ENCODE results near the gene DQX1.

Gene DQX1

DNA sequence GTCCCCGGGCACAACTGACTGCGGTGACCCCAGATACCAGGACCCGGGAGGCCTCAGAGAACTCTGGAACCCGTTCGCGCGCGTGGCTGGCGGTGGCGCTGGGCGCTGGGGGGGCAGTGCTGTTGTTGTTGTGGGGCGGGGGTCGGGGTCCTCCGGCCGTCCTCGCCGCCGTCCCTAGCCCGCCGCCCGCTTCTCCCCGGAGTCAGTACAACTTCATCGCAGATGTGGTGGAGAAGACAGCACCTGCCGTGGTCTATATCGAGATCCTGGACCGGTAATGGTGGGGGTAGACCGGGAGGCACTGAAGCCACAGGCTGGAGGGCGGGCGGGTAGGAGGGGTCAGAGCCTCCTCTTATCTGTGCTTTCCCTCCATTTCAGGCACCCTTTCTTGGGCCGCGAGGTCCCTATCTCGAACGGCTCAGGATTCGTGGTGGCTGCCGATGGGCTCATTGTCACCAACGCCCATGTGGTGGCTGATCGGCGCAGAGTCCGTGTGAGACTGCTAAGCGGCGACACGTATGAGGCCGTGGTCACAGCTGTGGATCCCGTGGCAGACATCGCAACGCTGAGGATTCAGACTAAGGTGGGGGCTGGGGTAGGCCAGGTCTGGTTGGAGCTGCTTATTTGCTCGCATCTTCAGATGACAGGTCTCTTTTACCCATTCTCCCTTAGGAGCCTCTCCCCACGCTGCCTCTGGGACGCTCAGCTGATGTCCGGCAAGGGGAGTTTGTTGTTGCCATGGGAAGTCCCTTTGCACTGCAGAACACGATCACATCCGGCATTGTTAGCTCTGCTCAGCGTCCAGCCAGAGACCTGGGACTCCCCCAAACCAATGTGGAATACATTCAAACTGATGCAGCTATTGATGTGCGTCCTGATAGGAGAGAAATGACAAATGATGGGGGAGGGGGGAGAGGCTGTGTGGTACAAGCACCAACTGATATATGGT lies 4.5 kb upstream of the DQX1 start:
- FAIRE-seq: no peak

DNA sequence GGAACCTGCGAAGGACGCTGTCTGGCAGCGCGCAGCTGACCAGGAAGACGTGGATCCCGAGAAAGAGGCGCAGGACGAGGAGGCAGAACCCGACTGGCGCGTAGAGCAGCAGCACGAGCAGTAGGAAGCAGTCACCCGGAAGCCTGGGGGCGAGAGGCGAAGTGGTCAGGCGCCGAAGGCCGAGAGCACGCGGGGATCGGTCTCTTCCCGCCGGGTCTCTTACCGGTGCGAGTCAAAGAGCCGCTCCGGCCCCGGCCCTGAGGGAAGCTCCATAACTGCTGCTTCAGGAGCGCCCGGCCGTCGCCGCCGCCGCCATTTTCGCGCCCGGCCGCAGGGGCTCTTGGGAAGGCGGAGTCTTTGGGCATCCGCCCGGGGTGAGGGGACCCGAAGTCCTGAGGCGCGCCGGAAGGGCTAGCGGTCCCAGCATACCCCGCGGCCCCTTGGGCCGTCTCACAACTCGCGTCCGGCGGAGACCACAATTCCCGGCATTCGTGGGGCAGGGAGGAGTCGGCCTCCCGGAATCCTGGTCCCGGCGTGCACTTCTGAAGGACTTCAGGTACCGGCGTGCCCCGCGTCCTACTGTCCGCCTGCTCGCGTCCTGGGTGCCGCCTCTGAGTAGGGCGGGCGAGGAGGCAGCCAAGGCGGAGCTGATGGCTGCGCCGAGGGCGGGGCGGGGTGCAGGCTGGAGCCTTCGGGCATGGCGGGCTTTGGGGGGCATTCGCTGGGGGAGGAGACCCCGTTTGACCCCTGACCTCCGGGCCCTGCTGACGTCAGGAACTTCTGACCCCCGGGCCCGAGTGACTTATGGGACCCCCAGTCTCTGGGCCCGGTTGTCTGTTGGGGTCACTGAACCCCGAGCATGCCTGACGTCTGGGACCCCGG lies 3.6 kb upstream of the DQX1 start, which contains the start of the genes AUP1 and HTRA2:
Gene AUP1, minus strand, starts transcription at position 350 of the 882 bp plus-strand sequence. Its CDS starts 77 bp downstream, at position 273.
Gene HTRA2, plus strand, starts transcription at position 577 of the 882 bp plus-strand sequence. Its CDS starts 74 bp downstream, at position 651.
- FAIRE-seq: no peak

DNA sequence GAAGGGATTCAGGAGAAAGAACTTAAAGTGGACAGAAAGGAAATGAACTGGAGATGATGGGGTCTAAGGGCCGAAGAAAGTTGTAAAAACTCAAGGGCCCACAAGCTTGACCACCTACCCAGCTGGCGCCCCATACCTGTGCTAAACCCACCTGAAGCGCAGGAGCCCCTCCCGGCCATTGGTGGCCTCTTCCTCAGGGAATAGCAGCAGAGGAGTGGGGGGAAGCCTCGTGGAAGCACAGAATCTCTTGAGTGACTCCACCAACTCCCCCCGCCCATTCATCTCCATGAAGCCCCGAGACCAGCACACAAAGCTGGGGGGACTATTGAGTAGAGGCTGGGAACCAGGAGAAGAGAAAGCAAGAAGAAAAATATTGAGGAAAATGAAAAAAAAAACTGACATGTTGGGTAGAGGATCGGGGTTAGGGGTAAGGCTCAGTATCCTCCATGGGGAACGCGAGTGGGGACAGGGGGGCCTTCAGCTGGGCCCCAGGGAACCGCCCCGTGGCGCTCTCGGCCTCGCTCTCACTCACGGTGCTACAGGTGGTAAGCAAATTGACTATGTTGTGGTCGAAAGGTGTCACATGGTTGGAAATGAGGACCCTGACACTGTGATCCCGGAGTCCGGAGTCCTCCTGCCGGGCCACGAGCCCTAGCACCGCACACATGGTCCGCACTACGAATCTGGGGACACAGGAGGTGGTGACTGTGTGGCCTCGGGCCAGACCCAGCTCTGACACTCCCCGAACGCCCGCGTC lies 2.7 kb upstream of the DQX1 start:
- no peak for FAIRE-seq

DNA sequence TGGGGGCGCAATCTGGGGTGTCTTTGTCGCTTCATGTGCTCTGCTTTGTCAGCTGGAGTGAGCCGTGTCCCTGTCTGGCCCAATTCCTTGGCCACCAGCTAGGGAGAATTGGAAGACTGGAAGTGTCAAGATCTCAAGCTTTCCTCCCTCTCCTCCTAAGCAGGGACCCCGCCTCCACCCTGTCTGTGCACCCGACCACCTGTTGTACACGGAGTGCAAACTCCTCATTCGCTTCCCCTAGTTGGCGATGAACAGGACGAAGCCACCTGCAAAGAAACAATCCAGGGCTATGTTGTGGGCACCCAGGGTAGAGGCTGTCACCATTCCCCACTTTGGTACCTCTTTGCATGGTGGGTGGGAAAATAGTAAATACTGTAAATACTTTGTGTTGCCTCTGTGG lies 1.7 kb upstream of the DQX1 start:
- FAIRE-seq: no peak

DNA sequence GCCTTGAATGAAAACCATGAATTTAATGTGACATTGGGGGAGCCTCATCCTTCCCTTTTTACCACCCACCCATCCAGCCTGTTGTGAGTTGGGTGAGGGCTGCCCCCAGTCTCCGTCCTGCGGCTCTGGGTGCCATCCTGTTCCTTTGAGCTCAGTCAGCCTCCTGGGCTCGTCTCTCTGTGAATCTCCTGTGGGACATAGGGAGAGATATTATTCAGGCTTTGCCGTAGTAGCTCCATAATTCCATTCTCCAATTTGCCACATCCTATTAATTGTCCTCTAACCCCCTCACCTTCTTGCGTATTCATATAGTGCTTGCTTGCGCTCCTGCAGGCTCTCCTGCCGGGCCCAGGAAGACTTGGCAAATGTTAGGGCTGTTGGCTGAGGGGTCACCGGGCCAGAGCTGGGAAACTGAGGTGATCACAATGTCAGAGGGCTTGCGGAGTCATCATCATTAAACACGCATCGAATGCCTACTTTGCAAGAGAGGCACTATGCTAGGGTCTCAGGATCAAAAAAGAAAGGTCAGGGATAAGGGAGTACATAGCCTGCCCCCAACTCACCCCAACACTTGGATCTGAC lies 709 bp upstream of the DQX1 start:
- FAIRE-seq: no peak

DNA sequence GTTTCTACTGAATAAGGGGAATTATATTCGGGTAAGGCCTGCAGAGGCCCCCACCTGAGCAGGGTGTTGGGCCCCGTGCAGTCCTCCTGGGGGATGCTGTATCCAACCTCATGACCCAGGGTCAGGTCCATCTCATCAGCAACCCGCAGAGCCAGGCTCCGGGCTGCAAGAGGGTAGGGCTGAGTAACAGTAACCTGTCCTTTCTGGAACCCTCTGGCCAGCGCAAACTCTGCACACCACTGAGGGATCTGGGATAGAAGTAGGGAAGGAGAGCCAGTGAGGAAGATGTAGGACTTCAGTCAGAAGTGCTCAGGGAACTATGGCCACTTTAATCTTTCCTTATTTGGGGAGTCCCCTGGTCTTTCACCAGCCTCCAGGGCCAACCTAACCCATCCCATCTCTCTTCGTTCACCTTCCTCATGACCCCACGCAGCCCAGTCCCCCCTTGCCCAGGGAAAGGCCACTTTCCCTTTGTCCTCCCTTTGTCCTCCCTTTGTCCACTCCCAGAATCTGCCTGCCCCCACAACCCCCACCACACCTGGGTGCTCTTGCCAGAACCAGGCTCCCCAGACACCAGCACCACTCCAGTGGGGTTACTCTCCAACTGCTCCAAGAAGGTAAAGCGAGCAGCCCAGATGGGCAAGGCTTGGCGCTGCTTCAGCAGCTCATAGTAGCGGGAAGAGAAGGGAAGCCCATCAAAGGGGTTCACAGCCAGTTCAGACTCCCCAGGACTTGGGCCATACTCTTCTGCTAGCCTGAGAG lies 895 bp downstream of the DQX1 start:
- no peak for FAIRE-seq

DNA sequence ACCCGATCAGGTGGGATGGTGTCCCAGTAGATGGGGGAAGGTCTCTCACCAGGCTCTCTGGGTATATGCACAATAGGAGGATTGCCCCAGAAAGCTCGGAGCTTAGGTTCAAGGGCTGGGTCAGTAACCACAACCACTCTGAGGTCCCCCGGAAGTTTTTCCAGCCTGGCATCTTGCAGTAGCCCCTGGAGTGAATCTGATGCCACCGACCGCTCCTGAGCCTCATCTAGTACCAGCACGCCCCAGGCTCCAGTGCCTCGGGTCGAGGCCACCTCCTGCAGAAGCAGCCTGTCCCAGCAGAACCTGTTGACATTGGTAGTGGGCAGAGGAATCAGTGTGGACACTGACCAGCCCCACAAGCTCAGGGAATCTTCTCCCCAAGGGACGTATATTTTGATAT lies 2.0 kb downstream of the DQX1 start:
- FAIRE-seq: no peak

DNA sequence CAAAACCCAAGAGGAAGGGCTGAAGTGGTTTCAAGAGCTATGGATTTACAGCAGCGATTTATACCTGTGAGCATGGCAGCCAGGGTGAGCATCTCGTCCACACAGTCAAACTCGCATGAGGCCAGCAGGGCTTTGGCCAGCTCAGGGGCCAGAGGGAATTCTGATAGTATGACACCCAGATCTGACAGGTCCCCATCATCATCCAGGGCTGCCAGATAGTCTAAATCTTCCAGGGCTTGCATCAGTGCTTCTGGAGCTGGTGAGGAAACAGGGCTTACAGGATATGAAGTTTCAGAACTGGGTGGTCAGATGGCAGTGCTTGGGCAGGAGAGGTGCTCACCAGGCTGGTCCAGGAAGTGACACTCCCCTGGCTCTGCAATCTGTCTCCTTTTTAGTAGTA lies 3.5 kb downstream of the DQX1 start:
- FAIRE-seq: no peak

DNA sequence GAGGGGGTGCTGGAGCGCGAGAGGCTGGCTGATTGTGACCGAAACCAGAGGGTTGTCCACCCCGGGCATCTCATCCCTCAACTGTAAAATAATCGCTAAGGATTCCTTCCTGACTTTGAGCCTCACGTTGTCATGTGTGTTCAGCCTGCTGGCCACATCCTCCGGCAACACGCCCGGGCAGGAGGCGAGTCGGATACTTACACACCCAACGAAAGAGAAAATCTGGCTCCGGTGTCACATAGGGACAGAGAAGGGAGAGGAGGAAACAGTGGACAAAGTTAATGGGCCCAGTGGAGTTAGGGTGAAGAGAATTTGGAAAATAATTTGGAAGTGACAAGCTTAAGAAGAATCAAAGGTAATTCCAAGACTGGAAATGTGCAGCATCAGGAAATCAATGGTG lies 9.4 kb downstream of the DQX1 start:
- FAIRE-seq: no peak

DNA sequence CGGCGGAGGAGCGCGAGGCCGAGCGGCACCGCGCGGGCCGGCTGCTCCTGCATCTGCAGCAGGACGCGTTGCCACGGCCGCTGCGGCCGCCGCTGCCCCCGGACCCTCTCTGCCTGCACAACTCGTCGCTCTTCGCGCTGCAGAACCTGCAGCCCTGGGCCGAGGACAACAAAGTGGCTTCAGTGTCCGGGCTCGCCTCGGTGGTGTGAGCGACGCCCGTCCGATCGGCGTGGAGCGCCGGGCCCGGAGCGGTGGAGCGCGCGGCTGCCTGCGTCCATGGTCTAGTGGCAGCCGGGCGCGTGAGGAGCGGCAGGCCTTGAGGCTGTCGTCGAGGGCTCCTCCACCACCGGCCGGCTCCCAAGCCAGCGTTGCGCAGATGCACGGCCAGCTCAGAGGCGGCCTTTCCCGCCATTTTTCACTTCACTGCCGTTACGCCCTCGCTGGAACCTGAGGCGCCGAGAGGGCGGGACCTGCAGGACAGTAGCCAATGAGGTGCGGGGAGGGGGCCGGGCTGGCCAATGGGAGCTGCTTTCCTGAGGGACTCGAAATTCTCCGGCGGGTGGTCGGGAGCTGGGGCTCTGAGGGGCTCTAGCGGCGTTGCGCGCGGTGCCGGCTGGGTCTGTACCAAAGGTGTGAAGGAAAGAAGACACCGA lies 9.9 kb downstream of the DQX1 start:
- no peak for FAIRE-seq

DNA sequence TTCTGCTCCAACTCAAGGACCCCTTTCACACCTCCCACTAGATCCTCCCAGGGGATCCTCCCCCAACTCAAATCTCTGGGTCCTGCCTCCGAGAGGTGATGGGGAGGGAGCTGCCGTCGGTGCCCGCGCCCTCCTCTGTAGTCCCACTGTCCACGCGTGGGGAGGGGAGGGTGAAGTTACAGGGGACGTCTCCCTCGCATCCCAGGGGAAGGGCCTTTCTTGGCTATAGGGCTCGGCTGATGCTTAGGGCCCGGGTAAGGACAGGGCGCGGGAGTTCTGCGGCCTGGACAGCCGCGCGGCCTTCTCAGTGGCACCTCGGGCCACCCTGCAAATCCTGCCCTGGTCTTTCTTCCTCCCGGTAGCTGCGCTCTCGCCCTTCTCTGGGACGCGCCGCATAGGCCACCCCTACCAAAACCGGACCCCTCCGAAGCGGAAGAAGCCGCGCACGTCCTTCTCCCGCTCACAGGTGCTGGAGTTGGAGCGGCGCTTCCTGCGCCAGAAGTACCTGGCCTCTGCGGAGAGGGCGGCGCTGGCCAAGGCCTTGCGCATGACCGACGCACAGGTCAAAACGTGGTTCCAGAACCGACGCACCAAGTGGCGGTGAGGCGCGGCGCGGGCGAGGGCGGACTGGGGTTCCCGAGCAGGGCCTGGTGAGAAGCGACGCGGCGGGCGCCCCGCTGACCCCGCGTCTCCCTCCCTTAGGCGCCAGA lies 10.6 kb downstream of the DQX1 start:
- FAIRE-seq: no peak

DNA sequence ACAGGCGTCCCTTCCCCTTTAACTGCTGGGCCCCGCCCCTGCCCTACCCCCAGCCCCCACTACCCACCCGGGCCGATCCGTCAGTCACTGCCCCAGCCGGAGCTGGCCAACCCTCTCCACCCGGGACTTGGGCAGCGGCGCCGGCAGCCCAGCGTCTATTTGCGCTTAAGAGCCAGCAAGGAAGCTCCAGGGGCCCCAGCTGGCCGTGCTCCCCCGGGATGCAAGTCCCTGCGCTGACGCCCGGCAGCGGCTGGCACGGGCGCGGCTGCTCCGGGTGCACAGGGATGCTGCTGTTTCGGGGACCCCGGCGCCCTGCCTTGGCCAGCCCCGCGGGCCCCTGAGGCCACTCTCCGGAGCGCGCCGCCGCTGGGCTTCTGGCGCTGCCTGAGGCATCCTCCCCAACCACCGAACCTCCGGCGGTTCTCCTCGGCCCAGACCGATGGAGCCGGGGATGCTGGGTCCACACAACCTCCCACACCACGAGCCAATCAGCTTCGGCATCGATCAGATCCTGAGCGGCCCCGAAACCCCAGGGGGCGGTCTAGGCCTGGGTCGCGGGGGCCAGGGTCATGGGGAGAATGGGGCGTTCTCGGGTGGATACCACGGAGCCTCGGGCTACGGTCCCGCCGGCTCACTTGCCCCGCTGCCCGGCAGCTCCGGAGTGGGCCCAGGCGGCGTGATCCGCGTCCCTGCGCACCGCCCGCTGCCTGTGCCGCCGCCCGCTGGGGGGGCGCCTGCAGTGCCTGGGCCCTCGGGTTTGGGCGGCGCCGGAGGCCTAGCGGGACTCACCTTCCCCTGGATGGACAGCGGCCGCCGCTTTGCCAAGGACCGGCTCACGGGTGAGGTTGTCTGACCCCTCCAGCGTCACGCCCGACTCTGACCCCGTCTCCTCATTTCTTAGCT lies 11.4 kb downstream of the DQX1 start, which contains the start of gene TLX2:
Gene TLX2, plus strand, starts transcription at position 83 of the 903 bp plus-strand sequence. Its CDS starts 357 bp downstream, at position 440.
- FAIRE-seq: no peak

DNA sequence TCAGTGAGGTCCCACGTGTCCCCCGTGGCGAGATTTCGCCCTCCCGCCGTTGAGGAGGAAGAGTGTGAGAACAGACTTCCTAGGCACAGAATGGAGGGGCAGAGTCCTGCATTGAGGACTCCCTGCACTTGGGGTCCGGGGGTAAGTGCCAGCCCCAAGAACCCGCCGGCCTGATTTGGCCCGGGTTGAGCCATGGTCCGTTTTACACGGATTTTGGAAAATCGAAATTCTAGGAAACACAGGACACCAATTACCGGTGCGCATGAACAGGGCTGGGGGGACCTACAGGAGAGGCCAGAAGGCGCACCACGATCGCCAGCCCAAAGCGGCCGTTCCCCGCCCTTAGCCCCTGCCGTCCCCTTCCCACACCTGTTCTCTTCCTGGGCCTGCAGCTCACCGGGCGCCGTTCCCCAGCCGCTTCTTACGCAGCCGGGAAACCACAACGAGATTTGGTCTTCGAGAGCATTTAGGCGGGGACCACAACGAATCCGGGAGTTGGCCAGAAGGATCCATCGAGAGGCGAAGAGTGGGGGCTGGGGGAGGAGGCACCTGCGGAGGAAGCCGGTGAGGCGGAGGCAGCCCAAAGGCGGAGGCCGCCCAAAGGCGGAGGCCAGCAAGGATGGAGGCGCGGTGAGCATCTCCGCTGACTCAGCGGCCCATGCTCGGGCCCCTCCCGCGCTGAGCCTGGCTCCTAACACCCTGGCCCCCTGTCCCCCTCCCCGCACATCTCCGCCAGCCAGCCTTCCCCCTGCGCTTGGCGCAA lies 12.2 kb downstream of the DQX1 start:
- FAIRE-seq: no peak

DNA sequence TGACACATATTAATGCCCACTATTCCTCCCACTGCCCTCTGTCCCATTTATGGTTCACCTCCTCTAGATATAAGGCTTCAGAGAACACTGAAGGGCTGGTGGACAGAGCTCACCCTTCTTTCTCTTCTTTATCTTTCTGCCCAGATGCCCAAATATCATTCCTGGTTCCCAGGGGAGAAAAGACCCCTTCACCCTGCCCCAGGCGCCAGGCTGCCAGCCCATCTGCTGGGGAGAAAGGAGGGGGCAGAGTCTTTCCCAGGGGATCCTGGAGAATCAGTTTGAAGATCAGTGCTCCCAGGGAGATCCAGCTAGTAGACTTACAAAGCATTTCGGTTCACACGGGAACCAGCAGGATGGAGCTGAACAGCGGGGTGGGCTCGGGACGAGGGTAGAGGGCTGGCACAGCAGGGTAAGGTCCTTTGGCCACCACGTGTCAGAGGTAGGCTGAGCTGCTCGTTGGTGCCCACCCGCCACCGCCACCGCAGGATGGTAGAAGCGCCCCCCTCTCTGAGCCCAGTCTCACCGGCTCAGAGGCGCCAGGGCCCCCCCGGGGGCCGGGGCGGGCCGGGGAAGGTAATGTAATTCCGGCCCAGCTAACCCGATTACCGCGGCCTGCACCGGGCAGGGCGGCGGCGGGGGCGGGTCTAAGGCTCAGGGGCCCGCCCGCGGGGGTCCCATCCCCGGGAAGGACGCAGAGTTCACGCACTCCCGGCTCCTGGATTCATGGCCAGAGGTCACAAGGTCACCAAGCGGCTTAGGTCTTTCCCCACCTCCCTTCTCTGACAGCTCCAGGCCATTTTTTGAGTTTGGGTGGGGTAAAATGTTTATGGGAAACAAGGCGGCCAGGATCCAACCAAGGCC lies 13.1 kb downstream of the DQX1 start:
- FAIRE-seq: no peak

DNA sequence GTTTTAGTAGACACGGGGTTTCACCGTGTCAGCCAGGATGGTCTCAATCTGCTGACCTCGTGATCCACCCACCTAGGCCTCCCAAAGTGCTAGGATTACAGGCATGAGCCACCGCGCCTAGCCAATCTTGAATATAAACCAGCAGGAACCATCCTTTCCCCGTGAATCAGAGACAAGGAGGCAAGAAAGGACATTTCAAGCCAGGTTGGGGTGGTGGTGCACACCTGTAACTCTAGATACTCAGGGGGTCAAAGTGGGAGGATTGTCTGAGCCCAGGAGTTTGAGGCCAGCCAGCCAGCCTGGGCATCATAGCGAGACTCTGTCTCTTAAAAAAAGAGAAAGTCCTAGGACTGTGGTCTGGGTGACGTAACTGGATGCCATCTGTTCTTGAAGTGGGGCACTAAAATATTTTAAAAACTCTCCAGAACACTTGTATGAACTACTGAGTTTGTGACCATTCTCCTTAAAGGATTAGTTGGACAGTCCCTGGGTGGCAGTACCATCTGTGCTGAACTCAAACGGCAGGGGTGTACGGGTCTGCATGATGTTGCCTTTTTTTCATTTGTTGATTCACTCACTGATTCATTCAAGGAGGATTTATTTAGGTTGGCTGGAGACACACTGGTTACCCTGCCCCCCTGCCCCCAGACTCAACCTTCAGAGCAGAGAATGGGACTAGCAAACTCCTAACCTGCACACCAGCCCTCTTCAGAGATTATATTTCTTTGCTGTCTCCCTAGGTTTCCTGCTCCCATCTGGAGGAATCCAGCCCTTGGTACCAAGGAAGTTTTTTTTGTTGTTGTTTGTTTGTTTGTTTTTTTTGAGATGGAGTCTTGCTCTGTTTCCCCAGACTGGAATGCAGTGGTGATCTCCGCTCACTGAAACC lies 14.7 kb downstream of the DQX1 start:
- FAIRE-seq: no peak

DNA sequence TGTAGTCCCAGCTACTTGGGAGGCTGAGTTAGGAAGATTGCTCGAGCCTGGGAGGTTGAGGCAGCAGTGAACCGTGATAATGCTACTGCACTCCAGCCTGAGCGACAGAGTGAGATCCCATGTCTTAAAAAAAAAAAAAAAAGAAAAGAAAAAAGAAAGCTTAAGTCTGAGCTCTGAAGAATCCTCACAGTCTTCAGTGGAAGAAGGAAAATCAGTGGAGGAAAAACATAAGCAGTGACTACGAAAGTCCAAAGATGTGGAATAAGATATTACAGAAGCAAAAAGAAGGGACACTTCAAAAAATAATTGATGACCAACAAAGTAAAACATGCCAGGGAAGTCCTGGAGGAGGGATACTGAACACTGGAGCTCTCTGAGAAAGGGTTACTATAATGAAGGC lies 15.8 kb downstream of the DQX1 start:
- no peak for FAIRE-seq
